NCI-H2227 (cell line): ENCODE data around the gene TOMM6.

ENCODE experiments used
- DNase-seq: peaks from one replicate; lab custom pipeline; 2025; ENCODE audit not compliant: unreplicated experiment; lab: John Stamatoyannopoulos, UW

TOMM6 gene

DNA sequence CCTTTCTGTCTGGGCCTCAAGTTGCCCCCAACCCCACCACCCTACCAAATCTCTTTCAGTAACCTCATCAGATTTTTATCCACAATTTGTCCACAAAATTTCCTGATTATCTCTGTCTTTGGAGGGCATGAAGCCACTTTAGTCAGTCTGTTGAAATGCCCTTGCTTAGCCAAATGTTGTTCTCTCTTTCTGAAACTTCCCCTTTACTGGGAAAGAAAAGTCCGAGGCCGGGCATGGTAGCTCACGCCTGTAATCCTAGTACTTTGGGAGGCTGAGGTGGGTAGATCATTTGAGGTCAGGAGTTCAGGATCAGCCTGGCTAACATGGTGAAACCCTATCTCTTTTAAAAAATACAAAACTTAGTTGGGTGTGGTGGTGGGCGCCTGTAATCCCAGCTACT is 33.8 kb downstream of the TOMM6 start:
- no peak for DNase-seq

DNA sequence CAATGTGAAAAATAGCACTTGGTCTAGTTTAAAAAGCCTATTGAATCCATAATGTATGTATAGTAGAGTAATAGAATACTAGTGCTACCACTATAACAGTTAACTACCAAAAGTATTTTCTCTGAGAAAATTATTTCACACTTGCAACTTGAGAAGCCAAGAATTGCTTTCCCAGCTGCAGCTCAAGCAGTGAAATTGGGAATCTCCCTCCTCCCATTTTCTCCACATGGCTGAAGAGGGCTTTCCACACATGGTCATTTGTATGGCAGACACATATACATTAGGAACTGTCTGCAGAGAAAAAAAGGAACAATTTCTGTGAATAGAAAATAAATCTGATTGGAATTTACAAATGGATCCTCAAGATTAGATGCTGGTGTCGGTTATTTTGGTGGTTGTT is 34.5 kb downstream of the TOMM6 start:
- DNase-seq = no peak

GRCh38 chr6:41823178-41823577 is 35.7 kb downstream of the TOMM6 start:
- no peak for DNase-seq

- no peak for DNase-seq
These were observed 37.4 kb downstream of the TOMM6 start for GRCh38 chr6:41824571-41825569.

GRCh38 chr6:41826343-41827022 is 39.0 kb downstream of the TOMM6 start:
- no peak for DNase-seq

- no peak for DNase-seq
These were observed 44.8 kb downstream of the TOMM6 start for GRCh38 chr6:41832263-41832662.

DNA sequence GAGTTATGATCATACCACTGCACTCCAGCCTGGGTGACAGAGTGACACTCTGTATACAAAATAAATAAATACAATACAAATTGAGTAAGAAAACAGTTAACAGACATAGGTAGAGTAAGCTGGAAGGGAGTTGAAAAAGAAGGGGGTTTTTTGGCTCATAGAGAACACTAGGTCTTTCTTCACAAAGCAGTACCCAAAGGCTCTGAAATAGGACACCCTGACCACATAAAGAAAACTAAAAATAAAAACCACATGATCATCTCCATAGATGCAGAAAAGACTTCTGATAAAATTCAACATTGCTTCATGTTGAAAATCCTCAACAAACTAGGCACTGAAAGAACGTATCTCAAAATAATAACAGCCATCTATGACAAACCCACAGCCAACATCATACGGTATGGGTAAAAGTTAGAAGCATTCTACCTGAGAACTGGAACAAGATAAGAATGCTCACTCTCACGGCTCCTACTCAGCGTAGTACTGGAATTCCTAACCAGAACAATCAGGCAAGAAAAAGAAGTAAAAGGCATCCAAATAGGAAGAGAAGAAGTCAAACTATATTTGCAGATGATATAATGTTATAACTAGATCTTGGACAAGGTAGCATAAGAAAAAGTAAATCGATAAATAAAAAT is 48.6 kb downstream of the TOMM6 start:
- DNase-seq = no peak

DNA sequence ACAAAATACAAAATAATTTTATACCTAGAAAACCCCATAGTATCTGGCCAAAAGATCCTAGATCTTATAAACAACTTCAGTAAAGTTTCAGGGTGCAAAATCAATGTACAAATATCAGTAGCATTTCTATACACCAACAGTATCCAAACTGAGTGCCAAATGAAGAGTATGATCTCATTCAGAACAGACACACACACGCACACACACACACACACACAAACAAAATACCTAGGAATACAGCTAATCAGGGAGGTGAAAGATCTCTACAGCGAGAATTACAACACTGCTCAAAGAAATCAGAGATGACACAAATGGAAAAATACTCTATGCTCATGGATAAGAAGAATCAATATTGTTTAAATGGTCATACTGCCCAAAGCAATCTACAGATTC is 49.2 kb downstream of the TOMM6 start:
- DNase-seq = no peak
